ENCODE data around the gene HAND2. TPM values are rescaled to one million over a fixed set of nuclear protein-coding genes. Genes with fewer than 3 reads are reported as not detected.
A peak's percentile ranks its signal among the peaks of the same experiment; 100 is the strongest.

HAND2 gene
- total RNA-seq, 6 experiments from 2014 or later, result 0.35 to 3.7 (median 0.51) TPM

DNA sequence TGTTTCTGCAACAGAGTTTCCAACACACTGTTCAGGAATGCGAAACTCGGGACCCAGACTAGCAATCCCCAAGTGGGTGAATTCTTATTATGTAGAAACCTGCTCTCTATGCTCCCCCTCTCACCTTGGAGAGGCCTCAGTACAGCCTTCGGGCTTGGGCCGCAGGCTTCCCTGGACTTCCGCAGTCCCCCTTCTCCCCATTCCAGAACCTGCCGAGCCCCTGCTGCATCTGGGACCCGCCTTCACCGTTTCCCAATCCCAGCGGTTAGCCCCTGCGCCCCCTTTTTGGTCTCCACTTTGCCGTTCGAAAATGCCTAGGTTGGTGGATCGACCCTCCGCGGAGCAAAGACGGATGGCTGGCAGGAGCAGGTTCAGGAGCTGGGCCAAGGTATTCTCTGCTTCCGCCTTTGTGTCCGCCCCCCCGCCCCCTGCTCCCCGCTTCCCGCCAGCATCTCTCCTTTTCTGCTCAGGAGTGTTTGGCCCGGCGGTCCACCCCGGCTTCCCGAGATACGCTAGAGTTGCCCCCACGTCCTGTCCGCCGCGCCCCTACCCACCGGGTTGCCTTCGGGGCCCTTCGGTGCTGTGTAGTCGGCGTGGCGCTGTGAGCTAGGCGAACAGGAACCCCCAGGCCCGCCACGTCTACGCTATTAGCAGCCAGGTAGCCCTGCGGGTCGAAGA is 11.5 kb downstream of the HAND2 start:
- no peak for DNase-seq
- Mint-ChIP-seq H3K27ac (no peak overlapping the region), H3K4me1 (ENCODE audit: low read depth) (peaks cover 20% of the 10 kb centered on the region), H3K36me3 (ENCODE audit: low read depth) (peaks cover 3% of the 10 kb centered on the region; the same call in 1 of the 2 replicates), H3K27me3 (ENCODE audit: insufficient read depth) (peaks cover 26% of the 10 kb centered on the region), H3K9me3 (0 out of 2 replicates have a peak, but pooled peaks cover 3% of the 10 kb centered on the region), H3K4me3 (0 out of 2 replicates have a peak overlapping the region, but pooled peaks have one; percentile 42)
- TF ChIP-seq, protein P1, sequence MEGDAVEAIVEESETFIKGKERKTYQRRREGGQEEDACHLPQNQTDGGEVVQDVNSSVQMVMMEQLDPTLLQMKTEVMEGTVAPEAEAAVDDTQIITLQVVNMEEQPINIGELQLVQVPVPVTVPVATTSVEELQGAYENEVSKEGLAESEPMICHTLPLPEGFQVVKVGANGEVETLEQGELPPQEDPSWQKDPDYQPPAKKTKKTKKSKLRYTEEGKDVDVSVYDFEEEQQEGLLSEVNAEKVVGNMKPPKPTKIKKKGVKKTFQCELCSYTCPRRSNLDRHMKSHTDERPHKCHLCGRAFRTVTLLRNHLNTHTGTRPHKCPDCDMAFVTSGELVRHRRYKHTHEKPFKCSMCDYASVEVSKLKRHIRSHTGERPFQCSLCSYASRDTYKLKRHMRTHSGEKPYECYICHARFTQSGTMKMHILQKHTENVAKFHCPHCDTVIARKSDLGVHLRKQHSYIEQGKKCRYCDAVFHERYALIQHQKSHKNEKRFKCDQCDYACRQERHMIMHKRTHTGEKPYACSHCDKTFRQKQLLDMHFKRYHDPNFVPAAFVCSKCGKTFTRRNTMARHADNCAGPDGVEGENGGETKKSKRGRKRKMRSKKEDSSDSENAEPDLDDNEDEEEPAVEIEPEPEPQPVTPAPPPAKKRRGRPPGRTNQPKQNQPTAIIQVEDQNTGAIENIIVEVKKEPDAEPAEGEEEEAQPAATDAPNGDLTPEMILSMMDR (IDR thresholded peaks at IDR 0.05), result no peak

DNA sequence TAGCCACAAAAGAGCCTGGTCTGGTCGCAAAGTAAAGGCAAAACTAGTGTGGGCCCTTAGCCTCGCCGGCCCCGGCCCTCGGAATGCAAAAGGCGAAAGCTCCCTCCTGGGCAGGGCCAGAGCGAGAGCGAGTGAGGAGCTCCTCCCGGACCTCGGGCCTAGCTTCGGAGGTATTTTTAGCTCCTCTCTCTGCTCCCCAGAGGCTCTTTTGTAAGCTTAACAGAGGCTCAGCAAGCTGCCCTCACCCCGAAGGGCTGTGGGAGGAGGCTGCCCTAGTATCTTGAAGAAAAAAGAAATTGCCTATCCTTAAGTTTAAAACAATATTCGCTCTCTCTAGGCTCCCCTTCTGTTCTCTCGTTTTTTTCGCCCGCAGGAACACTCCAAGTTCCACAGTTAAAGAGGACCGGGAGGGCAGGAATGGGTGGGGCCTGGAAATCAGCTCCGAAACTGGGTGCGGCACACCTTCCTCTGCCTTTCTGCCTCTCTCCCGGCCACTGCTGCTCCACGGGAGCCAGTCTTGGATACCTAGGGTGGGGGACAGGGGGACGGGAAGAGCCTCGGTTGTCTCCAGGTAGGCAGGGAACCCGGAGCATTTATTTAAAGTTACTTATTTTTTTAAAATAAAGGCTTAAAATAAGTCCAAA is 12.1 kb downstream of the HAND2 start:
- peaks cover 20% of the 10 kb centered on the region for H3K4me1 Mint-ChIP-seq (ENCODE audit: low read depth)
- H3K36me3 Mint-ChIP-seq (ENCODE audit: low read depth), result no peaks in the 10 kb centered on the region
- no peak for DNase-seq
- peaks cover 26% of the 10 kb centered on the region for H3K27me3 Mint-ChIP-seq (ENCODE audit: insufficient read depth)
- no peak overlapping the region for H3K4me3 Mint-ChIP-seq
- H3K27ac Mint-ChIP-seq, result no peak overlapping the region
- TF ChIP-seq, protein P1 (IDR thresholded peaks at IDR 0.05), result no peak
- no peaks in the 10 kb centered on the region for H3K9me3 Mint-ChIP-seq

DNA sequence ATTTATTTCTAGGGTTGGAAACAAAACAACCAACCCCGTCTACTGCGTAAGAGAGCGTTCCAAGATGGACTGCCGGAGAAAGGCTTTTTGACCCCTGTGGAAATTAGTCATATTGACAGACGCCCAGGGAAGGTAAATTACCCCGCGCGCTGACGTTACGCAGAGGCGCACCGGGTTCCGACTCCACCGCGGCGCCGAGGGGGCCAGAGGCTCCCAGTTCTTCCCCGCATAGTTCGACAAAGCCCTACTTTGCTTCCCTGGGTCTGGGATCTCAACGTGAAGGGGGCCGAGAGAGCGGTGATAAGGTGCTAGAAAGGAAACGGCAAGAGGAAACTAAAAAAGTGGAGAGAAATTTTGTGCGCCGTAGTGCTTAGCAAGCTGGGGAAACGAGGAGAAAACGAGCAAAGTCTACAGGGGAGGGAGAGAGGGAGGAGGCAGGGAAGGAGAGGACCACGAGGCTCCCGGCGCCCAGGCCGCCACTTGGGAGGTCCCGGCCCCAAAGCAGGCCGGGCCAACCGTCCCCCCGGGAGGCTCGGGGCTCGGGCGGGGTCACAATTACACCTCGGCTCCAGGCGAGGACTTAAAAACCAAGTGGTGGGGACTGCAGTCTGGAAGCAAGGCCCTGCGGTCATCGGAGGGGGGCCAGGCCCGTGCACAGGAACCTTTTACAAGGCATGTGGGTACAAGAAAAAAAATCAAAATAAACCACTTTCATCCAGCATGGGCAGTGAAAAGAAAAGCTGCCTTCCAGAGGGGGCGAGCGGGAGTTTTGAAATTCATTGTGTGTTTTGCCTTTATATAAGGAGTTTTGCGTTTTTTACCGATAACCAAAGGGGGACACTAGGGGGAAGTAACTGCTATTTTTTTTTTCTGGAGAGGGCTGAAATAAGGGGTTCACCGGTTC is 13.2 kb downstream of the HAND2 start:
- Mint-ChIP-seq H3K9me3 (no peaks in the 10 kb centered on the region), H3K4me1 (ENCODE audit: low read depth) (peaks cover 11% of the 10 kb centered on the region), H3K27me3 (ENCODE audit: insufficient read depth) (peaks cover 31% of the 10 kb centered on the region), H3K27ac (no peak overlapping the region), H3K36me3 (ENCODE audit: low read depth) (no peaks in the 10 kb centered on the region), H3K4me3 (peak overlapping the region; percentile 78; the same call in 1 of the 2 replicates)
- no peak for DNase-seq
- TF ChIP-seq, protein P1 (IDR thresholded peaks at IDR 0.05), result no peak

DNA sequence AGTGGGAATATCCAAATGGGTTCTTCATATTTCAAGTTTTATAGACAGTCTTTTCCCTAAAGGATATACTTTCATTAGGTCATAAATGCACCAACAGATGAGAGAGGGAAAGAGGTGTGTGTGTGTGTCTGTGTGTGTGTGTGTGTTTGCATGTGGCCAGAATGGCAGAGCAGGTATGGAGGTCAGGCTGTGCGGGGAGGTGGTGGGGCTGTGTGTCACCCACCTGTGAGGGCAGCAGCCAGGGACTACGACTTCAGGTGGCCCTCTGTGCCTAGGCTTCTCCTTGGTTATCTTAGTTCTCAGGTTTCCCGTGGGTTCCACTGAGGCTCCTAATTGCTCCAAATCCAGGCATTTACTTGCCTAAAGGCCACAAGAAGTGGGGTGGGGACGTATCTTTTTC is 14.6 kb downstream of the HAND2 start:
- Mint-ChIP-seq H3K27ac (no peak overlapping the region), H3K9me3 (no peaks in the 10 kb centered on the region), H3K36me3 (ENCODE audit: low read depth) (no peaks in the 10 kb centered on the region), H3K27me3 (ENCODE audit: insufficient read depth) (peaks cover 32% of the 10 kb centered on the region), H3K4me3 (no peak overlapping the region), H3K4me1 (ENCODE audit: low read depth) (no peaks in the 10 kb centered on the region; the same call in 1 of the 2 replicates)
- DNase-seq, result no peak
- TF ChIP-seq, protein P1 (IDR thresholded peaks at IDR 0.05), result no peak

DNA sequence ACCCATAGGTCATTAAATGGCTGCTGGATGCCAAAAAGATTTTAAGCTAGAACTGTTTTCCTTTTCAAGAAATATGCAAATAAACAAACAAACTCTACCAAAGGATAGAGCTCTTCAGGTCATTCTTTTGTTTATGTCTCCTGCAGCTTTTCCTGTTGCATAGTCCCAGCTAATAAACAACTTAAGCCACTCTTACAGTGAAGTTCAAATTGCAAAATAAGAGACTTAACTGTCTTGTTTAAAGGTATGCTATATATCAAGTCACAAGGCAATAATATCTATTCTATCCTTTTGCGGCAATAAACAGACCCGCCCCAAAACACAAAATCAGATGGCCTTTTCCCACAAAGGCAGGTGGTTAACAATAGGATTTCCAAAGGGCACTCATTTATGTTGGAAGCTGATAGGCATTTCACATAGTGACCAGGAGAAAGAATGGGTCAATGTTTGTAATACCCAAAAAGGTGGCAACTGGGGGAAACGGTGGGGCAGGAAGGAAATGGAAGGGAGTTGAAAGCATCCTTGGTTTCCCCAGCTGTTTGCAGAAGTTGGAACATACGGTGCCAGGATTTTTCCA is 15.3 kb downstream of the HAND2 start:
- no peak for DNase-seq
- TF ChIP-seq, protein P1 (IDR thresholded peaks at IDR 0.05), result no peak
- no peaks in the 10 kb centered on the region; the same call in 1 of the 2 replicates for H3K4me1 Mint-ChIP-seq (ENCODE audit: low read depth)
- H3K36me3 Mint-ChIP-seq (ENCODE audit: low read depth), result no peaks in the 10 kb centered on the region
- H3K27me3 Mint-ChIP-seq (ENCODE audit: insufficient read depth), result peaks cover 35% of the 10 kb centered on the region
- H3K4me3 Mint-ChIP-seq, result no peak overlapping the region
- no peaks in the 10 kb centered on the region for H3K9me3 Mint-ChIP-seq
- no peak overlapping the region for H3K27ac Mint-ChIP-seq
